PC-9 (cell line): ENCODE measurements around the gene LDLRAD3.

Source experiments
- EZH2 ChIP-seq: fragments of 200-600 bp; sonication (generic); IDR thresholded peaks from 2 replicates; pipeline ENCODE4 v1.8.0; 2017; ENCODE audit warnings: antibody characterized with exemption, low read depth
- TF ChIP-seq, protein P1 (sequence below): fragments of 200-600 bp; sonication (generic); conservative IDR thresholded peaks from 2 replicates; pipeline ENCODE4 v1.6.1; 2017; ENCODE audit warnings: mixed run types, antibody characterized with exemption, mild to moderate bottlenecking, moderate library complexity

DNA sequence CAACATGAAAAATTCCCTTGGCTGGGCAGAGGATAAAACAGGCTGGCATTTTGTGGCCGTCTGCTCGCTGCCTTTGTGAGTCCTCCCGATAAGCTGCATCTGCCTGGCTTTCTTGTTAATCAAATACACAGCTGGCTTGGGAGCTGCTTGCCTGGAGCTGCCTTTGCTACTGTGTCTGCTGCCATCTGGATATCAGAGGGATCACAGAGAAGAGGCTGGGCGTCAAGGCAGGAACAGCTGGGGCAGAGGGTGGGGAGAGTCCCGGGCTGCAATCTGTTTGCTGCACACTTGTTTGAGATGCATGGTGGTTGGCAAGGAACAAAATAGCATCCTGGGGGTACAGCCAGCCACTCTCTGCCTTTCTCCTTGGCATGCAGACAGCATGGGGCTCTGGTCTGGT is 309.4 kb downstream of the LDLRAD3 start:
- TF ChIP-seq, protein P1, sequence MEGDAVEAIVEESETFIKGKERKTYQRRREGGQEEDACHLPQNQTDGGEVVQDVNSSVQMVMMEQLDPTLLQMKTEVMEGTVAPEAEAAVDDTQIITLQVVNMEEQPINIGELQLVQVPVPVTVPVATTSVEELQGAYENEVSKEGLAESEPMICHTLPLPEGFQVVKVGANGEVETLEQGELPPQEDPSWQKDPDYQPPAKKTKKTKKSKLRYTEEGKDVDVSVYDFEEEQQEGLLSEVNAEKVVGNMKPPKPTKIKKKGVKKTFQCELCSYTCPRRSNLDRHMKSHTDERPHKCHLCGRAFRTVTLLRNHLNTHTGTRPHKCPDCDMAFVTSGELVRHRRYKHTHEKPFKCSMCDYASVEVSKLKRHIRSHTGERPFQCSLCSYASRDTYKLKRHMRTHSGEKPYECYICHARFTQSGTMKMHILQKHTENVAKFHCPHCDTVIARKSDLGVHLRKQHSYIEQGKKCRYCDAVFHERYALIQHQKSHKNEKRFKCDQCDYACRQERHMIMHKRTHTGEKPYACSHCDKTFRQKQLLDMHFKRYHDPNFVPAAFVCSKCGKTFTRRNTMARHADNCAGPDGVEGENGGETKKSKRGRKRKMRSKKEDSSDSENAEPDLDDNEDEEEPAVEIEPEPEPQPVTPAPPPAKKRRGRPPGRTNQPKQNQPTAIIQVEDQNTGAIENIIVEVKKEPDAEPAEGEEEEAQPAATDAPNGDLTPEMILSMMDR, result no peak
- TF ChIP-seq EZH2, result no peak
